SU-DHL-6 (cell line): ENCODE results near the gene GPATCH8.

Experiments
- EZH2phosphoT487 ChIP-seq: fragments of 200-600 bp; sonication (generic), shearing (Covaris generic); conservative IDR thresholded peaks from 2 replicates; pipeline ENCODE4 v1.6.1; 2018; ENCODE audit warnings: mild to moderate bottlenecking, antibody characterized with exemption, low read length, moderate library complexity, mixed read lengths
- TF ChIP-seq, protein P1 (sequence below): fragments of 200-600 bp; sonication (generic); IDR thresholded peaks from one replicate; pipeline ENCODE4 v1.5.1; 2017; ENCODE audit warnings: antibody characterized with exemption, mild to moderate bottlenecking, low read length, moderate library complexity; ENCODE audit not compliant: insufficient read depth, poor library complexity, severe bottlenecking

DNA sequence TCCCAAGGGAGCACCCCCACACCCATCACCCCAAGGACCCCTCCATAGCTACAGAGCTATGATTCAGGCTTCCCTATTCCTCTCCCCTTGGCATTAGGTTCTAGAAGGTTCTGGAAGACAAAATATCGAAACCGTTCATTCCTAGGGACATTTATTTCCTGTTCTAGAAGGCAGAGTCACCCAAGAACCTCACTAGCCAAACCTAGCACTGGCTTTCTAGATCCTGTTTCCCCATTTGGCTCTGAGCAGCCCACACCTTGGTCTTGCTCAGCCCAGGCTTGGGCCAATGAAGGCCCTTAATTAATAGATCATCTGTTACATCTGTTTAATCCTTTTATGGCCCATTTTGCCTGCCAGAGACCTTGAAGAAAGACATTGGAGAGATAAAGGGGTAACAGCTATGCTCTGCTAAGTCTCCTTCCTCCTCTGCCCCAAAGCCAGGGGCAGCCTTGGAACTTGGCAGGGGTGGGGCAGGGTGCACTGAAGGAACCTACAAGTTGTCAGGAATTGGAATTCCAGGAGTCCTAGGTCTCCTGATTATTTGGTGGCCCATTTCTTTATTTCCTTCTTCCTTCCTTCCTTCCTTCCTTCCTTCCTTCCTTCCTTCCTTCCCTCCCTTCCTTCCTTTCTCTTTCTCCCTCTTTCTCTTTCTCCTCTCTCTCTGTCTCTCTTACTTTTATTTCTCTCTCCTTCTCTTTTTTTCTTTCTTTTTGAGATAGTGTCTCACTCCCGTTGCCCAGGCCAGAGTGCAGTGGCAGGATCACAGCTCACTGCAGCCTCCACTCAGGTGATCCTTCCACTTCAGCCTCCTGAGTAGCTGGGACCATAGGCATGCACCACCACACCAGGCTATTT lies 45.4 kb upstream of the GPATCH8 start:
- TF ChIP-seq, protein P1, sequence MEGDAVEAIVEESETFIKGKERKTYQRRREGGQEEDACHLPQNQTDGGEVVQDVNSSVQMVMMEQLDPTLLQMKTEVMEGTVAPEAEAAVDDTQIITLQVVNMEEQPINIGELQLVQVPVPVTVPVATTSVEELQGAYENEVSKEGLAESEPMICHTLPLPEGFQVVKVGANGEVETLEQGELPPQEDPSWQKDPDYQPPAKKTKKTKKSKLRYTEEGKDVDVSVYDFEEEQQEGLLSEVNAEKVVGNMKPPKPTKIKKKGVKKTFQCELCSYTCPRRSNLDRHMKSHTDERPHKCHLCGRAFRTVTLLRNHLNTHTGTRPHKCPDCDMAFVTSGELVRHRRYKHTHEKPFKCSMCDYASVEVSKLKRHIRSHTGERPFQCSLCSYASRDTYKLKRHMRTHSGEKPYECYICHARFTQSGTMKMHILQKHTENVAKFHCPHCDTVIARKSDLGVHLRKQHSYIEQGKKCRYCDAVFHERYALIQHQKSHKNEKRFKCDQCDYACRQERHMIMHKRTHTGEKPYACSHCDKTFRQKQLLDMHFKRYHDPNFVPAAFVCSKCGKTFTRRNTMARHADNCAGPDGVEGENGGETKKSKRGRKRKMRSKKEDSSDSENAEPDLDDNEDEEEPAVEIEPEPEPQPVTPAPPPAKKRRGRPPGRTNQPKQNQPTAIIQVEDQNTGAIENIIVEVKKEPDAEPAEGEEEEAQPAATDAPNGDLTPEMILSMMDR: no peak
- no peak for TF ChIP-seq EZH2phosphoT487
